H1 (cell line): ENCODE data around the gene ERV3-1. TPM values are rescaled to one million over a fixed set of nuclear protein-coding genes. Genes with fewer than 3 reads are reported as not detected.
"Not testable (repeated sequence)": the region's sequence is repeated elsewhere in the genome, so short reads cannot be mapped to it uniquely, and the experiment has no call there.

Experiments
- CTCF ChIA-PET: fragments of 300-600 bp; sonication (Branson Sonifier 250); formaldehyde crosslinking; loops from one replicate; lab custom pipeline; 2021; ENCODE audit not compliant: partially characterized antibody; lab: Charles Lee
- POLR2A ChIA-PET: fragments of 300-600 bp; sonication (Branson Sonifier 250); formaldehyde crosslinking; loops from one replicate; lab custom pipeline; 2021; ENCODE audit warnings: inconsistent platforms; ENCODE audit not compliant: partially characterized antibody; lab: Charles Lee
- DNase-seq, 2 experiments: peaks; one replicate each; pipeline versions ENCODE4 v3.0.0 to v3.0.0-alpha.2; 2010 to 2022; ENCODE audit warnings: low spot score in 2 of 2, low read depth in 1 of 2, mixed read lengths in 1 of 2
- FAIRE-seq: peaks from 2 replicates; lab custom pipeline; 2011; peaks lifted over from hg19 to GRCh38; lab: Jason Lieb, UNC
- H2AFZ ChIP-seq: 2 replicates; pipeline ENCODE4 v1.8.1; 2012; ENCODE audit warnings: low read length, inconsistent platforms
- H2AK5ac ChIP-seq: 2 replicates; pipeline ENCODE4 v1.6.1; 2013; ENCODE audit warnings: low read depth, low read length
- H2BK120ac ChIP-seq: replicated peaks from 2 replicates; pipeline ENCODE3; 2013; ENCODE audit warnings: low read depth, low read length, inconsistent platforms
- H2BK12ac ChIP-seq: 2 replicates; pipeline ENCODE4 v1.6.1; 2013; ENCODE audit warnings: low read depth, low read length
- H2BK15ac ChIP-seq: 2 replicates; pipeline ENCODE4 v1.6.1; 2013; ENCODE audit warnings: low read length
- H2BK20ac ChIP-seq: 2 replicates; pipeline ENCODE4 v1.6.1; 2013; ENCODE audit warnings: low read length
- H2BK5ac ChIP-seq: 2 replicates; pipeline ENCODE4 v1.6.1; 2013; ENCODE audit warnings: low read depth, low read length
- H3K14ac ChIP-seq: 2 replicates; pipeline ENCODE4 v1.6.1; 2013; ENCODE audit warnings: inconsistent platforms; ENCODE audit not compliant: insufficient read length
- H3K18ac ChIP-seq: 2 replicates; pipeline ENCODE4 v1.6.1; 2013; ENCODE audit warnings: low read length; ENCODE audit errors: extremely low read depth
- H3K23ac ChIP-seq: 2 replicates; pipeline ENCODE4 v1.6.1; 2013; ENCODE audit warnings: inconsistent platforms; ENCODE audit not compliant: insufficient read length
- H3K23me2 ChIP-seq: 2 replicates; pipeline ENCODE4 v1.6.1; 2013; ENCODE audit warnings: low read depth, low read length
- H3K27ac ChIP-seq: 2 replicates; pipeline ENCODE4 v1.6.1; 2011; ENCODE audit warnings: low read depth, low read length, inconsistent platforms
- H3K27me3 ChIP-seq, 4 experiments: replicated peaks in 1 of 4; 1 replicate in 1 of 4; 2 replicates in 3 of 4; pipeline versions ENCODE4 v1.6.1 to v1.8.1; 2011 to 2013; ENCODE audit warnings: low read length in 3 of 4, mild to moderate bottlenecking in 3 of 4, inconsistent platforms in 2 of 4, mixed read lengths in 2 of 4, moderate library complexity in 1 of 4; ENCODE audit not compliant: control insufficient read depth in 3 of 4, insufficient read depth in 3 of 4; ENCODE audit errors: extremely low read depth in 1 of 4
- H3K36me3 ChIP-seq, 4 experiments: 2 replicates each; pipeline versions ENCODE4 v1.6.1 to v1.8.1; 2011 to 2013; ENCODE audit warnings: mild to moderate bottlenecking in 4 of 4, low read length in 3 of 4, moderate library complexity in 2 of 4, control low read depth in 1 of 4, inconsistent platforms in 1 of 4; ENCODE audit not compliant: insufficient read depth in 4 of 4, control insufficient read depth in 2 of 4
- H3K4ac ChIP-seq: replicated peaks from 2 replicates; pipeline ENCODE3; 2013; ENCODE audit warnings: low read length, low read depth, mixed read lengths, inconsistent platforms; ENCODE audit not compliant: insufficient read length
- H3K4me1 ChIP-seq, 4 experiments: replicated peaks in 1 of 4; 1 replicate in 1 of 4; 2 replicates in 3 of 4; pipeline versions ENCODE4 v1.6.1 to v1.8.1; 2011 to 2013; ENCODE audit warnings: low read length in 3 of 4, inconsistent platforms in 2 of 4, mixed read lengths in 1 of 4; ENCODE audit not compliant: insufficient read depth in 4 of 4, control insufficient read depth in 3 of 4
- H3K4me2 ChIP-seq, 2 experiments: 2 replicates each; pipeline versions ENCODE4 v1.6.1 to v1.8.1; 2011 to 2013; ENCODE audit warnings: low read depth in 2 of 2, low read length in 2 of 2, control low read depth in 1 of 2, inconsistent platforms in 1 of 2, mild to moderate bottlenecking in 1 of 2; ENCODE audit not compliant: insufficient read depth in 1 of 2
- H3K4me3 ChIP-seq, 4 experiments: fragments of 200-600, 300-600 bp in 1 of 4; sonication (generic), shearing (Covaris generic), sonication (Bioruptor Twin) in 1 of 4; 2 replicates each; pipeline versions ENCODE4 v1.5.1 to v1.8.1; 2011 to 2016; ENCODE audit warnings: low read length in 4 of 4, low read depth in 3 of 4, control low read depth in 2 of 4, inconsistent platforms in 2 of 4, mild to moderate bottlenecking in 2 of 4, mixed read lengths in 1 of 4, moderate library complexity in 1 of 4; ENCODE audit not compliant: insufficient read depth in 2 of 4; ENCODE audit errors: extremely low read depth in 1 of 4
- H3K56ac ChIP-seq: replicated peaks from 2 replicates; pipeline ENCODE3; 2013; ENCODE audit warnings: low read depth, mild to moderate bottlenecking, mixed read lengths, low read length, inconsistent platforms; ENCODE audit not compliant: insufficient read length
- H3K79me1 ChIP-seq: 2 replicates; pipeline ENCODE4 v1.6.1; 2013; ENCODE audit warnings: low read depth, low read length, control low read depth
- H3K79me2 ChIP-seq, 2 experiments: 2 replicates each; pipeline versions ENCODE4 v1.6.1 to v1.8.1; 2012 to 2013; ENCODE audit warnings: low read length in 2 of 2, mild to moderate bottlenecking in 2 of 2, inconsistent platforms in 1 of 2; ENCODE audit not compliant: insufficient read depth in 2 of 2, control insufficient read depth in 1 of 2
- H3K9ac ChIP-seq, 4 experiments: replicated peaks in 1 of 4; 1 replicate in 1 of 4; 2 replicates in 3 of 4; pipeline versions ENCODE4 v1.6.1 to v1.8.1; 2011 to 2013; ENCODE audit warnings: low read depth in 3 of 4, low read length in 3 of 4, control low read depth in 2 of 4, mild to moderate bottlenecking in 2 of 4, moderate library complexity in 2 of 4, inconsistent platforms in 1 of 4; ENCODE audit errors: extremely low read depth in 1 of 4
- H3K9me3 ChIP-seq, 2 experiments: 2 replicates each; pipeline versions ENCODE4 v1.6.1 to v1.8.1; 2012 to 2013; ENCODE audit warnings: mild to moderate bottlenecking in 2 of 2, moderate library complexity in 2 of 2, control low read depth in 1 of 2, inconsistent platforms in 1 of 2, low read depth in 1 of 2, low read length in 1 of 2, mixed read lengths in 1 of 2; ENCODE audit not compliant: insufficient read depth in 2 of 2
- H4K20me1 ChIP-seq, 2 experiments: replicated peaks in 1 of 2; 2 replicates each; pipeline versions ENCODE3 to v1.8.1; 2011 to 2013; ENCODE audit warnings: inconsistent platforms in 2 of 2, low read length in 2 of 2, mild to moderate bottlenecking in 1 of 2; ENCODE audit not compliant: insufficient read depth in 2 of 2, control insufficient read depth in 1 of 2
- H4K5ac ChIP-seq: 2 replicates; pipeline ENCODE4 v1.6.1; 2013; ENCODE audit warnings: low read length, low read depth, mixed read lengths, inconsistent platforms; ENCODE audit not compliant: insufficient read length
- H4K8ac ChIP-seq: 2 replicates; pipeline ENCODE4 v1.8.0; 2013; ENCODE audit warnings: mild to moderate bottlenecking, moderate library complexity, low read length, inconsistent platforms; ENCODE audit not compliant: insufficient read depth; ENCODE audit errors: extremely low read depth
- H4K91ac ChIP-seq: replicated peaks from 2 replicates; pipeline ENCODE3; 2013; ENCODE audit warnings: low read length, mixed read lengths, inconsistent platforms; ENCODE audit not compliant: insufficient read length
- WGBS, 2 experiments: shearing (Covaris generic) in 1 of 2; methylation state at CpG; one replicate each; pipeline versions ENCODE4 v1.1.6 to v1.1.7; 2013 to 2015; ENCODE audit warnings: low lambda C conversion rate in 2 of 2, mixed read lengths in 2 of 2, inconsistent platforms in 1 of 2, low coverage in 1 of 2, missing lambda C conversion rate in 1 of 2; ENCODE audit not compliant: insufficient replicate concordance in 2 of 2, insufficient coverage in 1 of 2, insufficient read length in 1 of 2; ENCODE audit errors: extremely low coverage in 1 of 2, missing lambda C conversion rate in 1 of 2; 5-methylcytosine and 5-hydroxymethylcytosine counted together
- polyA plus RNA-seq, 7 experiments: library from polyadenylated mRNA; depleted of rRNA in 3 of 7; stranded (reverse) in 5 of 7; unstranded in 2 of 7; fragments of >200 nt in 5 of 7; fragments of 200-250 nt in 2 of 7; gene quantifications; 1 replicate in 5 of 7; 2 replicates in 1 of 7; 4 replicates in 1 of 7; pipeline versions ENCODE4 v1.2.1 to v1.2.3, GENCODE V29; 2011 to 2013; ENCODE audit warnings: missing spikeins in 2 of 7, mixed read lengths in 2 of 7
- total RNA-seq: library from RNA; stranded (reverse); fragmentation: NEBNext Ultra II Directional; extraction: Animal tissue kit (Norgen Biotek cat#: 25700); gene quantifications from 2 replicates; pipeline ENCODE4 v1.2.1, GENCODE V29; 2021

The ERV3-1 gene
- total and polyA plus RNA-seq, 2 of the 8 experiments (the other 6 are each of a cell fraction or from before 2014, with no cell fraction given) = 9.5 to 9.7 TPM

- H3K79me2 ChIP-seq, H2BK12ac ChIP-seq, H3K9me3 ChIP-seq, H3K56ac ChIP-seq, H4K91ac ChIP-seq, H2BK120ac ChIP-seq, DNase-seq, H2AK5ac ChIP-seq, H3K23ac ChIP-seq, H4K5ac ChIP-seq, POLR2A ChIA-PET, H3K23me2 ChIP-seq, H4K8ac ChIP-seq, H3K4me2 ChIP-seq, H3K27me3 ChIP-seq, H3K4me1 ChIP-seq, H3K14ac ChIP-seq, H2BK15ac ChIP-seq, H3K4ac ChIP-seq, H3K4me3 ChIP-seq, FAIRE-seq, H3K79me1 ChIP-seq, H3K36me3 ChIP-seq, CTCF ChIA-PET, H3K9ac ChIP-seq, H3K27ac ChIP-seq, H2BK20ac ChIP-seq, H2AFZ ChIP-seq, H4K20me1 ChIP-seq, H3K18ac ChIP-seq, H2BK5ac ChIP-seq: not testable (repeated sequence)
- WGBS, 2 experiments = 94% methylated on average over 2 of the region's 2 CpGs; no CpG with 5 or more reads in 1 of the 2 experiments
These were observed 39.1 kb upstream of the ERV3-1 start for GRCh38 chr7:65045589-65045988.
